GM12875 (cell line): ENCODE measurements around the gene CLGN.

Experiments used
- H3K4me3 ChIP-seq: one replicate; pipeline ENCODE4 v1.5.1; 2011; ENCODE audit warnings: low read depth, low read length, control low read depth
- TF ChIP-seq, protein P1 (sequence below): IDR thresholded peaks from 2 replicates; pipeline ENCODE4 v1.5.1; 2011; ENCODE audit warnings: low read depth, mild to moderate bottlenecking, control low read depth, inconsistent platforms, low read length, moderate library complexity, borderline replicate concordance; ENCODE audit not compliant: insufficient read depth

Gene CLGN

DNA sequence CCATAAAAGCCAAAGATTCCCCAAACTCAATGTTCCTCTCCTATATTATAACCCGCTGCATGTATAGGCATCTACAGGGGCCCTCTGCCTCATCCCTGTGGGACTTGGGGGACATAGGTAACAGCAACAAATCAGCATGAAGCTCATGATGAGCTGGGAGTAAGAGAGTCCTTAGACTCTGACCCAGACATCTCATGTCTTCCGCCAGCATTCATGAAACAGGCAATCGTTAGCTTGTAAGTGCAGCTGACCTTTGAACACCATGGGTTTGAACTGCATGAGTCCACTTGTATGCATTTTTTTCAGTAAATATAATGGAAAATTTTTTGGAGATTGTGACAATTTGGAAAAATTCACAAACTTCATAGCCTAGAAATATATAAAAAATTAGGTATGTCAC is 64.4 kb downstream of the CLGN start:
- no peak overlapping the region for H3K4me3 ChIP-seq
- TF ChIP-seq, protein P1, sequence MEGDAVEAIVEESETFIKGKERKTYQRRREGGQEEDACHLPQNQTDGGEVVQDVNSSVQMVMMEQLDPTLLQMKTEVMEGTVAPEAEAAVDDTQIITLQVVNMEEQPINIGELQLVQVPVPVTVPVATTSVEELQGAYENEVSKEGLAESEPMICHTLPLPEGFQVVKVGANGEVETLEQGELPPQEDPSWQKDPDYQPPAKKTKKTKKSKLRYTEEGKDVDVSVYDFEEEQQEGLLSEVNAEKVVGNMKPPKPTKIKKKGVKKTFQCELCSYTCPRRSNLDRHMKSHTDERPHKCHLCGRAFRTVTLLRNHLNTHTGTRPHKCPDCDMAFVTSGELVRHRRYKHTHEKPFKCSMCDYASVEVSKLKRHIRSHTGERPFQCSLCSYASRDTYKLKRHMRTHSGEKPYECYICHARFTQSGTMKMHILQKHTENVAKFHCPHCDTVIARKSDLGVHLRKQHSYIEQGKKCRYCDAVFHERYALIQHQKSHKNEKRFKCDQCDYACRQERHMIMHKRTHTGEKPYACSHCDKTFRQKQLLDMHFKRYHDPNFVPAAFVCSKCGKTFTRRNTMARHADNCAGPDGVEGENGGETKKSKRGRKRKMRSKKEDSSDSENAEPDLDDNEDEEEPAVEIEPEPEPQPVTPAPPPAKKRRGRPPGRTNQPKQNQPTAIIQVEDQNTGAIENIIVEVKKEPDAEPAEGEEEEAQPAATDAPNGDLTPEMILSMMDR, result no peak

DNA sequence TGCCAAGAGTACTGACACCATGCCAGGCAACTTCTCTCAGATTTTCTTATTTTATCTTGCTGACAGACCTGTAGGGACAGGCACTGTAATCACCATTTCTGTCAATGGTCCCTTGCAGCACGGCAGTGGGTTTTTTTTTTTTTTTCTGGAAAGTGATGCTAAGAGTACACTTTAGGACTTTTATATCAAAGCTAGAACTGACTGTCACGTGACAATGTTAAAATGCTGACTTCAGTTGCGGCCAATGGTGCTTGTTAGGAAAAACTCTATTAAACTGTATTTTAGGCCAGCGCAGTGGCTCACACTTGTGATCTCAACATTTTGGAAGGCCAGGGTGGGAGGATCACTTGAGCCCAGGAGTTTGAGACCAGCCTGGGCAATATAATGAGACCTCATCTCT is 66.3 kb downstream of the CLGN start:
- TF ChIP-seq, protein P1, result no peak
- H3K4me3 ChIP-seq, result no peak overlapping the region

DNA sequence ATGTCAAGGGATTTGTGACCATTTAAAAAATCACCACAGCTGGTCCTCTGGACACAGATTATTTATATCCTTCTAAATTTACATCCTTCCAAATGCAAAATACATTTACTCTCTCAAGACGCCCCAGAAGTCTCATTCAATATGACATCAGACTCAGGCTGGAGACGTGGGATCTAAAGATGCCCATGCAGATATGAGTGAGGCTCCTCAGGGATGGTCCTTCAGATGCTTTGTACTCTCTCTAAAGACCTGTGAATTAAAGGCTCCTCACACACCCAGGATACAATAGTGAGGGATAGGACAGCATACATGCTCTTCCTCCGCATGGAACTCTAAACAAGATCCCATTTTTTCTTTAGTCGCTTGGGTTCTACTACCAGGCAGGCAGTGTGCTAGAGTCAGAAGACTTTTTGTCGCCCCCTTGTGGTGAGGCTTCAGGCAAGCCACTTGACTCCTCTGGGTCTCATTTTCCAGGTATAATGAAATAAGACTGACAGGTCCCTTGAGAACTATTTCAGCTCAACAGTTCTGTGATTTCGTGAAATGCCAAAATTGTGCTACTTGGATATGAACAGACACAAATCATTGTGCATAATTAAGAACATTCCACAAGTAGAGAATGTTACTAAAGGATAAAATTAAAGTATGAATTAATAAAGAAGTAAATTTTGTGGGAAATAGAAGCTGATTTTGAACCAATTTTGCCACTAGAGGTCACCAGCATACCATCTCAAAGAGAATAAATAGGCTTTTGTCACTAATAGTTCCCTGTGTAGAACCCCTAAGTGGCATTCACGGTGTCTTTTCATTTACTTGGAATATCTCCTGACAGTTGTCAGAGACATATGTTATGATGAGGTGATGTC is 67.7 kb downstream of the CLGN start:
- TF ChIP-seq, protein P1, result peak; percentile 78
- no peak overlapping the region for H3K4me3 ChIP-seq

DNA sequence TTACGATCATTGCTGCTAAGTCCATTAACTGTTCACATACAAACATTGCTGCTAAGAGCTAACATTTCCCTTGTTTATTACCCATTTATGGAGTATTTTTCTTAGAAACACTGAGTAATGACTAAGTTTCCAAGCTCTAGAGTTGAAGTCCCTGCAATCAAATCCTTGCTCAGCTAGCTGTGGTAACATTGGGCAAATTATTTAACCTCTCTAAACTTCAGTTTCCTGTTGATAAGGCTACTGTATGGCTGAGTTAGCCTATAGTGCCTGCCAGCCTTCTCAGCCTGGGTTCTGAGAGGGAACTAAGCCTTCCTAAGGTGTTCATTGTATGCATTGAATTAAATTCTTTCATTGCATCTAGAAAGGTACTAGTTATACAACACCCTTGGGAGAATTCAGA is 69.2 kb downstream of the CLGN start:
- H3K4me3 ChIP-seq, result no peak overlapping the region
- TF ChIP-seq, protein P1, result no peak

DNA sequence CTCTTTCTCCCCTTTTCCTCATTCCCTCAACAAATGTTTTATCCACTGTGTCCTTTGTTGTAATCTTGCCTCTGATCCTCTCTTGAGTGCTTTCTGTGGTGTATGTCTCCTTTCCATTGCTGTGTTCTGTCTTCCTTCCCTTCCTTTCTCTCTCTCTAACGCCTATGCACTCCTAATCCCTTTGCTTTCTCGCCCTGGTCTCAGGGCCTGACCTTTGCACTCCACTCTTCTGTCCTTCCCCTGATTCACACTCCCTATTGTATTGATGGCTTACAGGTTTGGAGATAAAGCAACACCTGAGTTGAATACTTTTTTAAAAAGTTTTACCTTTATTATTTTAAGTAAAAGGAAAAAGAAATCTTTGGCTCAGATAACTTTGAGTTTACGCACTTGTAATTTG is 69.6 kb downstream of the CLGN start:
- no peak overlapping the region for H3K4me3 ChIP-seq

DNA sequence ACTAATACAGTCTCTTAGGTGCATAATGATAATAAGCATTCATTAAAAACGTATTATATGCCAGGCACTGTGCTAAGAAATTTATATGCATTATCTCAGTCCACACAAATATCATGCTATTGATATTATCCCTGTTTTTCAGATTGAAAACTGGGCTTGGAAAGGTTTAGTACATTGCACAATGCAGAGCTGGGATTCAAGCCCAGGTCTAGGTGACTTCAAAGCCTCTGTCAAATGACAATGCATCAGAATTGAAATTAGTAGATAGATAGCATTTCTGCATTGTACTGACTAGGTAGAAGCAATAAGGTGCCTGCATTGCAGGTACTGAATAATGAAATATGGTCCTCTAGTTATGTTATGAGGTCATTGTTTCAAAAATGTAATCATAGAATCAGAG is 72.2 kb downstream of the CLGN start:
- no peak overlapping the region for H3K4me3 ChIP-seq
- TF ChIP-seq, protein P1, result no peak

More for the DNA sequence above, 69.6 kb downstream of the CLGN start:
- TF ChIP-seq, protein P1, result no peak

DNA sequence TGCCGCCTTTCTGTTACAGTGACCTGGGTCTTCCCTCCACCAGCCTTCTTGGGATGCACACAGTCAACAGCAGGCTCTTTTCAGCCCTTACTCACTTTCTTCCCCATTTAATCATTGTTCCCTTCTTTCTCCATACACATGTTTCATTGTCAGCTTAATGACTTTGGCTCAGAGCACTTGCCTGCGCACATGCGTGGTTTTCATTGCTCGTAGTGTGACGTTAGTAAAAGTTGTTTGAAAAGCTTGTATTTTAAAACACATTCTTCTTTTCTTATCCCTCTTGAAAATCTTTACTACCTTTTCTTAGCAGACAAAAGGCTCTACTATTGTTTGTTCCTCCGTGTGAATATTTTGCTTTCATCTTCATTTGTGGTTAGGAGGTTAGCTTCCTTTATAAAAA is 73.7 kb downstream of the CLGN start:
- H3K4me3 ChIP-seq, result no peak overlapping the region
- TF ChIP-seq, protein P1, result no peak
